GM18951 (cell line): Measurements from ENCODE around the gene C6orf136.

ENCODE experiments used
- POLR2A ChIP-seq: IDR thresholded peaks from 4 replicates; pipeline ENCODE4 v1.6.1; 2011; ENCODE audit warnings: mild to moderate bottlenecking; ENCODE audit not compliant: insufficient read length, insufficient read depth; ENCODE audit errors: extremely low read depth
- in situ Hi-C: fragments of 300-500 bp; cut with MboI; formaldehyde crosslinking; loops from one replicate; pipeline ENCODE4 v1.12.0; 2022; ENCODE audit warnings: low sequenced_read_pairs, mixed read lengths, inconsistent platforms; ENCODE audit not compliant: unreplicated experiment

Gene C6orf136

GRCh38 chr6:30689022-30689865 lies 42.3 kb downstream of the C6orf136 start:
- in situ Hi-C loops: no loop called here
- peak; percentile 2 for TF ChIP-seq POLR2A

- in situ Hi-C loops: no loop called here
- TF ChIP-seq POLR2A: no peak
Measured at GRCh38 chr6:30689985-30690384, 43.1 kb downstream of the C6orf136 start.

GRCh38 chr6:30690403-30691207 lies 43.7 kb downstream of the C6orf136 start, which contains the start of gene NRM:
Gene NRM, minus strand, starts transcription at chr6:30690984. Its CDS starts 10 bp downstream, at chr6:30690974.
- in situ Hi-C loops: no loop called here
- TF ChIP-seq POLR2A: peak; percentile 76

GRCh38 chr6:30691208-30691847 lies 44.4 kb downstream of the C6orf136 start:
- in situ Hi-C loops: no loop called here
- TF ChIP-seq POLR2A: no peak

GRCh38 chr6:30696432-30696831 lies 49.5 kb downstream of the C6orf136 start:
- TF ChIP-seq POLR2A: no peak
- in situ Hi-C loops: no loop called here

GRCh38 chr6:30700340-30700739 lies 53.4 kb downstream of the C6orf136 start:
- no peak for TF ChIP-seq POLR2A
- in situ Hi-C loops: no loop called here
